Left renal pelvis (tissue), 4 donors: ENCODE data around the gene SLFN12. TPM values are rescaled to one million over a fixed set of nuclear protein-coding genes. Genes with fewer than 3 reads are reported as not detected.
A peak's percentile ranks its signal among the peaks of the same experiment; 100 is the strongest.
"Not testable (repeated sequence)": the region's sequence is repeated elsewhere in the genome, so short reads cannot be mapped to it uniquely, and the experiment has no call there.

ENCODE experiments used
- DNase-seq, 4 donors: peaks; one replicate each; pipeline ENCODE4 v3.0.0-alpha.2; 2013; ENCODE audit warnings: low read depth in 4 of 4, low spot score in 3 of 4
- polyA plus RNA-seq, 4 donors: library from polyadenylated mRNA; unstranded; fragments of 120-200 nt; gene quantifications; one replicate each; pipeline ENCODE4 v1.2.1, GENCODE V29; 2013; ENCODE audit not compliant: insufficient read length in 4 of 4

The SLFN12 gene
- polyA plus RNA-seq: 10 to 100 TPM; 13.9 to 23.2 (median 18.2) TPM

DNA sequence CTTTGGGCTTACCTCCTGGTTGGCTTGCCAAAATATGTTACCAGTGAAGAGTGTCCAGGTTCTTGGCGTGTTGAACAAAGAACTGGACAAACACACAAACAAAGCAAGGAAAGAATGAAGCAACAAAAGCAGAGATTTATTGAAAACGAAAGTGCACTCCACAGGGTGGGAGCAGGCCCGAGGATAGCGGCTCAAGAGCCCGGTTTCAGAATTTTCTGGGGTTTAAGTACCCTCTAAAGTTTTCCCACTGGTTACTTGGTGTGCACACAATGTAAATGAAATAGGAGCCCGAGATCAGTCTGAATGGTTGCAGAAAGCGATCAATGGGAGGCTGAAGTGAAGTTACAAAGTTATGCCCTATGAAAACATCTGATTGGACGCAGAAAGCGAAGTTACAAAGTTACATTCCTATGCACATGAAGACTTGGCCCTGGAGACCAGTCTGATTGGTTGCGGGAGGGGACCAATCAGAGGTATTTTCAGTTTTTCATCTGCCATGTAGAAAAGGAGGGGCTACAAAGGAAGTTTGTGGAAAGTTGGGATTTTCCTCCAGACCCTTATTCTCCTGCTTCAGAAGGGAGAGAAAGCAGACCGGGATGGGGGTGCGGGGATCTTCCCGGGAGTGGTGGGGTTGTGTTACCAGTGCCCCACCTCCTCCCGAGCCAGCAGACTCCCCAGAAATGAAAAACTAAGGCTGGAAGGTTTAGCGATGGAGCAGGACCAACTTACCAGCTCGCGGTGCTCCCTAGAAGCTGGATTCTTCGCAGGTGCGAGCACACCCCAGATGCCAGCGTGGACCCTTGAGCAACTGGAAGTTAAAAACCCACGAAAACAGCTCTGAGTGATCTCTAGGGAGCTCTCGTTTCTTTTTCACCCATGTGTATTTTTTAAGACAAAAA, at the start of gene SLFN12:
Gene SLFN12, minus strand, starts transcription at position 325 of the 899 bp plus-strand sequence. CDS start 9,472 bp downstream, outside the sequence.
- peak in 3 of 4 donors; percentile 82 to 93 (median 85) for DNase-seq

DNA sequence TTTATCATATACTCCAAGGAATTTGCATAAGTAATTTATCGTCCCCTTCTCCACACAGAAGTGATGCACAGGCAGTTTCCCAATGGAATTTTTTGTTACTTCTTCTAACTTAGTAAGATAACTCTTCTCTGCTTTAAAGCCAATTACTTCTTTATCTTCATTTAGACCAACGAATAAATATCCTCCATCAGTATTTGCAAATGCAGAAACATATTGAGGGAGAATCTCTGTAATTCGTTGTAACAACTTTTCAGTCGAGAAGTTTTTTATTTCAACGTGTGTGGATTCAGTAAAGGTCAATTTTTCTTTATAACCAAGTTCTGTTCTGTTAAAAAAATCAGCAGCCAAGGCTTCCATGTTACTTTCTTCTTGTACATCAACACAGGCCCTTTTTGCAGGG, 47.0 kb upstream of the SLFN12 start:
- no peak for DNase-seq

DNA sequence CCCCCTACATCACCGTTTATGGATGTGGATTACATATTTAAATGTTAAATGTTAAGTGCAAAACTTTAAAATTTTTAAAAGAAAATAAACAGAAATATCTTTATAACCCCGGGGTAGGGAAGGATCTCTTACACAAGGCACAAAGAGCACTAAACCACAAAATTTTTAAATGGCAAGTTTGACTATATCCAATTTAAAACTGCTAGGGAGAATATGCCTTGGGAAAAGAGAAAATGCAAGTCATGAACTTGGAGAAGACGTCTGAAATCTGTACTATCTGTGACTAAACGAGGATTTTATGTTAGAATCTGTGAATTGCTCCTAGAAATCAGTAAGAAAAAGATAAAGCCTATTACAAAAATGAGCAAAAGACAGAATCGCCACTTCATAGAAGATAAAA, 44.9 kb upstream of the SLFN12 start:
- no peak for DNase-seq

DNA sequence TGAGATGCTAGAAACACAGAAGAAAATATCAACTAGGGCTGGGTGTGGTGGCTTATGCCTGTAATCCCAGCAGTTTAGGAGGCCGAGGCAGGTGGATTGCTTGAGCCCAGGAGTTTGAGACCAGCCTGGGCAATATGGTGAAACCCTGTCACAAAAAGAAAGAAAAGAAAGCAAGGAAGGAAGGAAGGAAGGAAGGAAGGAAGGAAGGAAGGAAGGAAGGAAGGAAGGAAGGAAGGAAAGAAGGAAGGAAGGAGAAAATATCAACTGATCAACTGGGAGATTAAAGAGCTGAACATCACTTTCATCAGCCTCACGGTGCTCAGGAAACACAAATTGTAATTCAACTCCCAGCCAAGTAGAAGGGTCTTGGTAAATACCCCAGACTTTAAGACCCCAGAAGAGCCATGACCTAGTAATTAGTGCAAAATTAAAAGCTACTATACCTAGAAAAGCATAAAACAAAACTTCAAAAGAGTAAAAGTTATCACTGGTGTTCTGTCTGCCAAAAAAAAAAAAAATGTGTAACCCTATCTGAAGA, 44.1 kb upstream of the SLFN12 start:
- no peak for DNase-seq

DNA sequence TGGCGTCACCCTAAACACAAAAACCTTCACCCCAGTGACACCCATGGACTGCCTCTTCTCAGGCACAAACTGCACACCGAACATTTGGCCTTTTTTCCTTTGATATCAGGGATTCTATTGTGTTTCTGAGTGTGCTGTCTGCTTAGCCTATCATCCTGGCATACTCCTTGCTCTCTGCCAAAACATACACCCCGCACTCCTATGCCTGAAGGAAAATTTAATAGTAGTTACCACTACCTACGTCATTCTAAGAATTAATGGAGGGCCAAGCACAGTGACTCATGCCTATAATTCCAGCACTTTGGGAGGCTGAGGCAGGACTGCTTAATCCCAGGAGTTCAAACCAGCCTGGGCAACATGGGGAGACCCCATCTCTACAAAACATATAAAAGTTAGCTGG, 36.2 kb upstream of the SLFN12 start:
- no peak for DNase-seq

DNA sequence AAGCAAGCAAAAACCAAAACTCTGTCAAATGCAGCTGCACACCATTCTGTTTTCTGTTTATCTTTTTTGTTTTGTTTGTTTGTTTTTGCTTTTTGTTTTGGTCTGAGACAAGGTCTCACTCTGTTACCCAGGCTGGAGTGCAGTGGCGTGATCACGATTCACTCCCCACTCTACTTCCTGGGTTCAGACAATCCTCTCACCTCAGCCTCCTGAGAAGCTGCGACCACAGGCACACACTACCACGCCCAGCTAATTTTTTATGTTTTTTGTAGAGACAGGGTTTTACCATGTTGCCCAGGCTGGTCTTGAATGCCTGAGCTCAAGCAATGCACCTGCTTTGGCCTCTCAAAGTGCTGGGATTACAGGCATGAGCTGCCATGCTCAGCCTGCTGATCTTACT, 35.5 kb upstream of the SLFN12 start:
- DNase-seq: no peak

DNA sequence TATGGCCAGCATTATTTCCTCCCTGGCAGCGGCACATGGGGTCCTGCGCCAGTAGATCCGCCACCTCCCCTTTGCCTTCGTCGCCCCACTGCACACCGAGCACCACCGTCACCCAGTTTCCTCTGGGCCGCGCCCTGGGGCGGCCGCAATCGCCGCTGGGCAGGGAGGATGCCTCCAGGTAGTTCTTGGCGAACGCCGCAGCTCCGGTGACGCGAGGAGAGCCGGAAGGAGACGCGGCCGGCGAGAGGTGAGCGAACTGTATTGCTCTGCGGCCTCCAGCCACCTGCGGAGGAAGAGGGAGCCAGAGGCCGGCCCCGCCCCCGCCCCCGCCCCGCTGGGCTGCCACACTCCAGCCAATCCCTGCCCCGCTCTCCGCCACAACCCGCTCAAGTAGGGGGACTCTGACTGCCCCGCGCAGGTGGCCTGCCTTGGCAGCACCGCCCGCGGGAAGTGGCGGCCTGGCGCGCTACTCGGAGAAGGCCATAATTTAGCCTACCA, 28.1 kb upstream of the SLFN12 start:
- peak in 1 of 4 donors; percentile 24 for DNase-seq

DNA sequence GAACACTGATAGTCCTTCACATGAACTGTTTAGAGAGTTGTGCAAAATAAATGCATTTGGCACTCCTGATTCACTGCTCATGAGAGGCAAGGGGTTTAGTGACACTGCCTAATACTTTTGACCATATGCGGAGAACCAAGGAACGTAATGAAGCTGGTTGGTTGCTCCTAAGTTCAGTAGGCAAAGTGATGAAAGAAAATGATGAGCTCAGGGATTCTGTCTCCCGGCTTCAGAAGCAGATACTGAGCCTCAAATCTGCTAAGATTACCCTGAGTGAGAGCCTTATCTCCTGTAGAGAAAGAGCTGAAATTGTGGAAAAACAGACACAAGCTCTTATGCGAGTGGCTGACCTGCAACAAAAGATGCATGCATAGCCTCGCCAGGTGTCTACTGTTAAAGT, 21.7 kb upstream of the SLFN12 start:
- DNase-seq: not testable (repeated sequence)

DNA sequence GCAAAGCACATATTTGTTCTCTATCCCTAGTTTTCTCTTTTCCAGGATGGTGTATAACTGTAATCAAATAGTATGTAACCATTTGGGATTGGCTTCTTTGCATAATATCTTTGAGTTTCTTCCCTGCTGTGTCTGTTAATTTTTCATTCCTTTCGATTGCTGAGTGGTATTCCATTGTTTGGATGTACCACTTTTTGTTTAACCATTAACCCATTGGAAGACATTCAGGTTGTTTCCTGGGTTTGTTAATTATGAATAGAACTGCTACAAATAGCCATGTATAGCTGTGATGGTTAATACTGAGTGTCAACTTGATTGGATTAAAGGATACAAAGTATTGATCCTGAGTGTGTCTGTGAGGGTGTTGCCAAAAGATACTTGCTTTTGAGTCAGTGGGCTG, 20.9 kb upstream of the SLFN12 start:
- DNase-seq: no peak

DNA sequence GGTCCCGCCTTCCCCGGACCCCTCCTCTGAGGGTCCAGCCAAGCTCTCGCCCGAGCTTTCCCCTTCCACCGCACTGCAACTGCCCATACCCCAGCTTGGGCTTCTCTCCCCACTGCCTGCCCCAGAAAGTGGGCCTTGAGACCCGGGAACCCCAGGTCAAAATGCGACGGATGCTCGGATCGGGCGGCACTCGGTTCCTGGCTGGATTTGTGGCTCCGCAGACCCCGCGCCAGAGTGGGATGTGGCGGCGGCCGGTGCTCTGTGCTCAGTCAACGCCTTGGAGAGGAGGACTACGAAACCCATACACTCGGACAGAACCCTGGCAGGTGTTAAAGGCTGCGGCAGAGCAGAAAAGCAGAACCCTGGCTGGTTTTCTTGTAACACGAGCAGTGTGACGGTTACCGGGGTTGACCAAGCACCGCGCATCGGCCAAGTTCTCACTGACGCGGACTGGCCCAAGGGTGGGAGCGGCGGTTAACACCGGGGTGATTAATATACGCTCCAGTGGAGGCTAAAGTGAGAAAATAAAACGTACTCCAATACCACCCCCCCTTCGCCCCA, 17.2 kb upstream of the SLFN12 start:
- DNase-seq: peak in 1 of 4 donors; percentile 42

DNA sequence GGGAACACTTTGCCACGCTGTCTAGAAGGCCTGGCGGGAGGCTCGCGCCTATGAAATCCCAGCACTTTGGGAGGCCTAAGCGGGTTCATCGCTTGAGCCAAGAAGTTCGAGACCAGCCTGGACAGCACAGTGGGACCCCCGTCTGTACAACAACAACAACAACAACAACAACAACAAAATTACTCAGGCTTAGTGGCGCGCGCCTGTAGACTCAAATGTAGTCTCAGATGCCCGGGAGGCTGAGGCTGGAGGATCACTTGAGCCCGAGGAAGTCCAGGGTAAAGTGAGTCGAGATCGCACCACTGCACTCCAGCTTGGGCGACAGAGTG, 16.6 kb upstream of the SLFN12 start:
- no peak for DNase-seq

DNA sequence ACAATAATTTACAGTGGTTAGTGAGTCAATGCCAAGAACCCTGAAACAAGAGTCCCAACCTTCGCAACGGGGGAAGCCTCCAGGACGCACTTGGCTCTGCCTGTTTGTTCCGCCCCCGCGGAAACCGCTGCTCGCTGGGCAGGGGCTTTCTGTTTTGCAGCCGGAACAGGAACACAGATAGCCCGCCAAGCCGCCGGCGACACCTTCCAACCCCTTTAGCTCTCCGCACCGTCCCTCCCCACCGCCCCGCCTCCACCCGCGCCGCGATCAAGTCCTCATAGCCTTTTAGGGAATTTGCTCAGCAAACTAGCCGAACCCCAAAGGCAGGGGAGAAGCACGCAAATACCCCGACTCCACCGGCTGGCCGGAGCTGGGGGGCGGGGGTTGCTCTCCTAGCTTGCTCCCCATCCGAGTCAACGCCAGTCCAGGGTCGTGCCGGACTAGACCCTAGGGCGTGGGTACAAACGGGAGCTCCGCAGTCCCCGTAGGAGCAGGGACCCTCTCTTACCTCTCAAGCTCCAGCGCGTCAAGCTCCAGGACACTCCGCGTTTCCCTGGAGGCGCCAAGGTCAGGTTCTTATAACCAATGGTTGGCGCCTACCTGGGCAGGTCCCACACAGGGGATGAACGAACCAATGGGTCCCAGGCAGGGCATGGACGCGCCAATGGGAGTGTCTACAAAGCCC, 16.1 kb upstream of the SLFN12 start, which contains the start of gene SLFN13:
Gene SLFN13, minus strand, starts transcription at position 553 of the 685 bp plus-strand sequence. CDS start 3,086 bp downstream, outside the sequence.
- peak in 1 of 4 donors; percentile 75 for DNase-seq

DNA sequence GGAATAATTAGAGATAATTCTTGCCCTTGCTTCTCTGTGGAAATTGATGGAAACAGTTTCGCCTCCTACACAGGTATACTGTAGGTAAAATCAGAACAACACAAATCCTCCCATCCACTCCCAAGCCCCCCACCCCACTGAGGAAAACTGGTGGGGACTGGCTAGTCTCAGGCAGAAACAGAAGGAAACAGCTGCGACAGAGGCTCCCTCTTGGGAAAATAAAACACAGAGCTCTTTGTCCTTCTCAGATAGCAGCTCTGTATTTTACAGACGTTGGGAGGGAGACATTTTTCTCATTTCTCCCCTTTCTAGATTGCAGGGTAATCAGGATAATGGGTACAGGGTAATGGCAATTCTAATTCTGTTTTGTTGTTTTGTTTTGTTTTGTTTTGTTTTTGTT, 15.2 kb upstream of the SLFN12 start:
- DNase-seq: no peak

DNA sequence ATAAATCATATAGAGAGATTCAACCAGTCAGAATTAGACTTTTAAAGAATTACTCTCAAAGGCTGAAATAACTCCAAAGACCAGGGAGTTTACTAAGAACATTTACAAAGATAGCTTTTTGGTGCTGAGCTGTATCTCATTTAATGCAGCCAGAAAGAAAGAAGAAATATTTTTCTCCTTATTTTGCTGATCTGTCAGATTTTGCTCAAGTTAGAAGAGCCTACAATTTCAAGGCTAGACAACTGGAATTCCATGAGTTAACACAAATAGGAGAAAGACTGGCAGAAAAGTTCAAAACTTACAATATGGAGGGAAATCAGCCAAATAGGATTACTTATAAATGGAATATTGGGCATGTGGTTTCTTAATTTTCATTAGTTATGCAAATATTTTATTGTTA, 6.1 kb upstream of the SLFN12 start:
- no peak for DNase-seq

DNA sequence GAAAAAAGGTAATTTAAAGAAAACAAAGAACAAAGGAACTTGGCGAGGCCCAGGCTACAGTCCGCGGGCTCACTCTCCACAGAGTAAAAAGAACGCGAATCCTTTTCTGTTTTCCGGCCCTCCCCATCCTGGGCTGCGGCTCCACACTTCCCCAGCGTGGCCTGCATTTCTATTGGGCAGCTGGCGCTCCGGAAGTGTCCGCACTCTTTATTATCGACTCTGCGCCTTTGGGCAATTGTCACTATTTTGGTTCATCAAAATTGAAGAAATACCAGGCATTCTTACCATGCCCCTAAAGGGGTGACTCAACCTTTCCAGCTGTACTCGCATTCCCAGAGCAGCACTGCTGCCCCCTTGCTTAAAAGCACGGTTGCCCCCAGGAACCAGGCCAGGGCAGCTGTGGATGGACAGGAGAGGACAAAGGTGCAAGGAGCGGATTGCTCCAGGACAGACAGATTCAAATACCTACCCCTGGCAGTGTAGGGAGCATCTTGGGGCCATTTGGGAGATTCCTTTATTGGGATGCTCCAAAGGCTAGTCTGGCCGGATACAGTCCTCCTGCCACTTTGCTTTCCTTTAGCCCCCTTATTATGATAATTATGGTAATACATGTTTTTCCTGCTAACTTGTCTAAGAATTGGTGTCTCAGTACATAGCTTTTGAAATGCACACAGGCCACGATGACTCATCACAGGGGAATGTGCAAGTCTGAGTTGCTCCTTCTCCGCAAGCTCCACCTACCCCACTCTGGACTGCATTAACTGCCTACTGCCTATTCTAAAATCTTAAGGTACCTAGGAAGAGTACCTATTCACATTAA, 985 bp upstream of the SLFN12 start:
- DNase-seq: peak in 2 of 4 donors; percentile 64 to 81

DNA sequence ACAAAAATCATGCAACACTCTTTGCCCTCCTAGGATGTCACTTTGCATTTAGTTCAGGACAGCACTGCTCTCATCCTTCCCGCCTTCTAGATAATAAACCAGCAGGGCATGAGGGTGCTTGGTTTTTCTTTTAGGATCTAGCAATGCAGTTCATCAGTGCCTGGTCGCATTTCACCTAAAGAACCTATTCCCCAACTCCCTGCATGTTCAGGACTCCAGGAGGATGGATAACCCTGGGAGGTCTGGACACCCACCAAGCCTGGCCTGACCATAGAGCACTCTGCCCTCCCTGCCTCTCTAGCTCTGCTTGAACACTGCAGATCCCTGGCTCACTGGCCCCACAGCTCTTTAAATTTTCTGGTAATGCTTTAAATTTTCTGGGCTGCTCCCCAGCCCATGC, 2.6 kb downstream of the SLFN12 start:
- no peak for DNase-seq

DNA sequence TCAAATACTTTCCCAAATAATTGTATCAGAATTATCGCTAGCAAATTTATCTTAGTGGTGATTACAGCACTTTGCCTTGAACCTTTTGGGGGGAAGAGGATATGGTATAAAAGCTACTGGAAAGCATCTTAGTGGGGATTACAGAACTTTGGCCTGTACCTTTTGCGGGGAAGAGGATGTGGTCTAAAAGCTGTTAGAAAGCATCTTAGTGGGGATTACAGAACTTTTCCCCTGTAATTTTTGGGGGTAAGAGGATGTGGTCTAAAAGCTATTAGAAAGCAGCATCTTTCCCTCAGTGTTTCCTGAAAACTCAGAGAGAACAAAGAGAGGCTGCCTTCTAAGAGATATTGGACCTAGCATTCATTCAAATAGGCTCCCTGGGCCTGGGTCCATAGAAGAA, 4.1 kb downstream of the SLFN12 start:
- DNase-seq: no peak

DNA sequence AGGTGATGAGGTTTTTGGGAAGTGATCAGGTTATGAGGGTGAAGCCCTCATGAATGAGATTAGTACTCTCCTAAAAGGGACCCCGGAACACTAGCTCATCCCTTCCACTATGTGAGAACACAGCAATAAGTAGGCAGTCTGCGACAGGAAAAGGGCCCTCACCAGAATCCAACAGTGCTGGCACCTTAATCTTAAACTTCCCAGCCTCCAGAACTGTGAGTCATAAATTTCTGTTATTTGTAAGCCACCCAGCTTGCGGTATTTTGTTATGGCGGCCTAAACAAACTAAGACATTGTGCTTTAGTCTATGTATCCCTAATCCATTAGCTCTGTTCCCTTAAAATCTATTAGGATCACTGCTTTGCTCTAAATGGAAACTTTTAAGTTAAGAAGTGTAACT, 8.5 kb downstream of the SLFN12 start:
- no peak for DNase-seq

DNA sequence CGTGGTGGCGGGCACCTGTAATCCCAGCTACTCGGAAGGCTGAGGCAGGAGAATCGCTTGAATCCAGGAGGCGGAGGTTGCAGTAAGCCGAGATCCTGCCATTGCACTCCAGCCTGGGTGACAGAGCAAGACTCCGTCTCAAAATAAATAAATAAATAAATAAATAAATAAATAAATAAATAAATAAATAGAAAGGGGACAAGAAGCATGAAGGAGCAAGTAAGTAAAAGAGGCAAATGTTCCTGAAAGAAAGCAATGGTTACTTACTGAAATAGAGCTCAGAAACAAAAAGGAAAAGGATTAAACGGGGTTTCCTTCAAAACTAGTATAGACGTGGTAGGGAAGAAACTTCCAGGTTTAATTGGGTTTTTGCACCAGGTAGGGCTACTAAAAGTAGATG, 11.2 kb downstream of the SLFN12 start:
- not testable (repeated sequence) for DNase-seq

DNA sequence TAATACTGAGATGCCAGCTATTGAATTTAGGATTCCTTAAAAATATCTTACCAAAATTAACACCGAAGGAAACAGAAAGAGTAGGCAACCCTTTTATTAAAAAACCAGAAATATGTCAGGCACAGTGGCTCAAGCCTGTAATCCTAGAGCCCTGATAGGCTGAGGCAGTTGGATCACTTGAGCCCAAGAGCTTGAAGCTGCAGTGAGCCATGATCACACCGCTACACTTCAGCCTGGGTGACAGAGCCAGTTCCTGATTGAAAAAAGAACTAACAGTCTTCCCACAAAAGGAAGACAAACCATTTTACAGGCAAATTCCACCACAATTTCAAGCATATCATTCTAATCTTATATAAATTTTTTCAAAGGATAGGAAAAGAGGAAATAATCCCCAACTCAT, 15.6 kb downstream of the SLFN12 start:
- DNase-seq: no peak
